IMR-90 (cell line): ENCODE results near the gene CLASP1. TPM values are rescaled to one million over a fixed set of nuclear protein-coding genes. Genes with fewer than 3 reads are reported as not detected.

Experiments used
- MAZ ChIP-seq: IDR thresholded peaks from 2 replicates; pipeline ENCODE4 v1.6.1; 2012; ENCODE audit warnings: low read depth, mild to moderate bottlenecking, low read length, improper control_type of control experiment, moderate library complexity, borderline replicate concordance
- RCOR1 ChIP-seq: IDR thresholded peaks from 2 replicates; pipeline ENCODE4 v1.6.1; 2012; ENCODE audit warnings: mild to moderate bottlenecking, low read length, improper control_type of control experiment; ENCODE audit not compliant: insufficient replicate concordance
- polyA plus RNA-seq, 3 experiments: library from polyadenylated mRNA; depleted of rRNA; stranded (reverse); fragments of >200 nt; gene quantifications; 2 replicates each; pipeline ENCODE4 v1.2.3, GENCODE V29; 2012; ENCODE audit warnings: low replicate concordance in 1 of 3
- total RNA-seq: library from RNA; depleted of rRNA; stranded (reverse); fragments of >200 nt; gene quantifications from 2 replicates; pipeline ENCODE4 v1.2.3, GENCODE V29; 2012

CLASP1 gene
- total and polyA plus RNA-seq, 2 of the 4 experiments (the other 2 are of a cell fraction), result 12.3 to 33.7 TPM

DNA sequence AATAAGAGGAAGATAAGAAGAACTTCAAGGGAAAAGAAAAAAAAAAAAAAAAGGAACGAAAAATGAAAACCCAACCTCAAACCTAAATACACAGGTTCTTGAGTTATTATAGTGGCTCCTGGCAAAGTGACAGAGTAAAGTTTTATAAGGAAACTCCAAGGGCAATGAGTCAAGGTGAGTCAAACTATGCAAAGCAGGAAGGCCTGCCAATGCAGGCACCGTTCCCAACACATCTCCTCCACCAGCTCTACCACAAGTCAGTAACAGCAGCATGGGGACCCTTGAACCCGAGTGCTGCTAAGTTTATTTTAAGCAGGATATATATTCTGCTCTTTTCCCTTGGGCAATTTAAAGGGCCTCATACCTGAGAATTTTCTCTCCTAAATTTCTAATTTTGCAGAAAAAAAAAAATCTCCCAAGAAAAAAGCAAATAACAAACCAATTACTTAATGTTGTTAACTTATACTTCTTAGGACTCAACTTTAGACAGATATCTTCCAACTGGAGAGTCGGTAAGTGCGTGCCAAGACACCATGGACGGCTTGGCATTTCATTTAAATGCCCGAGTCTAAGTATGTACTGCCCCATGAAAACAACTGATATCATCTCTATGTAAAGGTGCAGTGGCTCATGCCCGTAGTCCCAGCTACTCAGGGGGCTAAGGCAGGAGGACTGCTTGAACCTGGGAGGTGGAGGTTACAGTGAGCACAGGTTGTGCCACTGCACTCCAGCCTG, 288.5 kb downstream of the CLASP1 start (continued):
- TF ChIP-seq MAZ (no peak), RCOR1 (no peak)
